ENCODE measurements around the gene WASF2.
"Not testable (repeated sequence)": the region's sequence is repeated elsewhere in the genome, so short reads cannot be mapped to it uniquely, and the experiment has no call there.

The WASF2 gene

GRCh38 chr1:27416387-27417111, 73.4 kb downstream of the WASF2 start:
- peak; percentile 54 for DNase-seq

- DNase-seq, result no peak
These were observed 75.9 kb downstream of the WASF2 start for GRCh38 chr1:27414091-27414490.

GRCh38 chr1:27413004-27413403, 77.0 kb downstream of the WASF2 start:
- no peak for DNase-seq

GRCh38 chr1:27412502-27412901, 77.5 kb downstream of the WASF2 start:
- DNase-seq, result no peak

- DNase-seq, result no peak
These were observed 79.3 kb downstream of the WASF2 start for GRCh38 chr1:27410709-27411108.

GRCh38 chr1:27409669-27410068, 80.3 kb downstream of the WASF2 start:
- no peak for DNase-seq

- DNase-seq, result no peak
These were observed 81.8 kb downstream of the WASF2 start for GRCh38 chr1:27408151-27408550.

- not testable (repeated sequence) for DNase-seq
These were observed 83.2 kb downstream of the WASF2 start for GRCh38 chr1:27406791-27407190.

GRCh38 chr1:27406362-27406680, 83.6 kb downstream of the WASF2 start:
- no peak for DNase-seq

GRCh38 chr1:27405598-27406361, 84.2 kb downstream of the WASF2 start:
- not testable (repeated sequence) for DNase-seq

GRCh38 chr1:27405074-27405473, 84.9 kb downstream of the WASF2 start:
- DNase-seq, result no peak

- no peak for DNase-seq
These were observed 86.0 kb downstream of the WASF2 start for GRCh38 chr1:27403931-27404330.

GRCh38 chr1:27403065-27403726, 86.8 kb downstream of the WASF2 start:
- peak; percentile 35 for DNase-seq

- DNase-seq, result no peak
These were observed 87.6 kb downstream of the WASF2 start for GRCh38 chr1:27402349-27402754.

GRCh38 chr1:27400963-27401341, 89.0 kb downstream of the WASF2 start:
- no peak for DNase-seq

- no peak for DNase-seq
These were observed 89.6 kb downstream of the WASF2 start for GRCh38 chr1:27400082-27400962.

GRCh38 chr1:27399251-27400025, 90.5 kb downstream of the WASF2 start:
- no peak for DNase-seq

GRCh38 chr1:27398405-27399149, 91.4 kb downstream of the WASF2 start:
- DNase-seq, result no peak

GRCh38 chr1:27397749-27398148, 92.2 kb downstream of the WASF2 start:
- DNase-seq, result no peak

- no peak for DNase-seq
These were observed 92.9 kb downstream of the WASF2 start for GRCh38 chr1:27397110-27397509.

- peak; percentile 79 for DNase-seq
These were observed 94.3 kb downstream of the WASF2 start for GRCh38 chr1:27395441-27396195.

All from activated naive CD4-positive, alpha-beta T cell treated with anti-CD3 and anti-CD28 coated beads, Interleukin-2, amount 50 U/mL, for 16 hours (primary cell).